DMS114 treated with DMSO at 0.1 percent for 48 hours (cell line): ENCODE measurements around the gene AGBL3.

ENCODE experiments used
- DNase-seq: peaks from one replicate; lab custom pipeline; 2025; ENCODE audit not compliant: unreplicated experiment; lab: John Stamatoyannopoulos, UW

AGBL3 gene

GRCh38 chr7:135143885-135144668 lies 157.8 kb downstream of the AGBL3 start:
- no peak for DNase-seq

GRCh38 chr7:135147341-135147898 lies 161.1 kb downstream of the AGBL3 start:
- no peak for DNase-seq

- no peak for DNase-seq
Observed at GRCh38 chr7:135147899-135148721, 161.8 kb downstream of the AGBL3 start, which contains the start of gene TMEM140. TMEM140 (plus strand) TSS chr7:135148072; CDS start chr7:135164442, 16,370 bp downstream.

- no peak for DNase-seq
Observed at GRCh38 chr7:135150072-135150782, 163.9 kb downstream of the AGBL3 start.

GRCh38 chr7:135151132-135151531 lies 164.8 kb downstream of the AGBL3 start:
- DNase-seq = no peak

- no peak for DNase-seq
Observed at GRCh38 chr7:135151533-135151932, 165.2 kb downstream of the AGBL3 start.

- no peak for DNase-seq
Observed at GRCh38 chr7:135152442-135152841, 166.1 kb downstream of the AGBL3 start.

GRCh38 chr7:135154734-135155133 lies 168.4 kb downstream of the AGBL3 start:
- no peak for DNase-seq

- no peak for DNase-seq
Observed at GRCh38 chr7:135156290-135156689, 170.0 kb downstream of the AGBL3 start.

GRCh38 chr7:135158141-135158655 lies 171.9 kb downstream of the AGBL3 start:
- no peak for DNase-seq

GRCh38 chr7:135158874-135159273 lies 172.6 kb downstream of the AGBL3 start:
- DNase-seq = no peak

- DNase-seq = no peak
Observed at GRCh38 chr7:135159359-135160085, 173.2 kb downstream of the AGBL3 start.

GRCh38 chr7:135160098-135160857 lies 174.0 kb downstream of the AGBL3 start:
- DNase-seq = no peak

- DNase-seq = no peak
Observed at GRCh38 chr7:135160858-135161653, 174.7 kb downstream of the AGBL3 start.

- DNase-seq = no peak
Observed at GRCh38 chr7:135161669-135162068, 175.4 kb downstream of the AGBL3 start.

- no peak for DNase-seq
Observed at GRCh38 chr7:135162382-135163001, 176.2 kb downstream of the AGBL3 start.

GRCh38 chr7:135164357-135165061 lies 178.2 kb downstream of the AGBL3 start:
- DNase-seq = no peak

- no peak for DNase-seq
Observed at GRCh38 chr7:135165862-135166261, 179.6 kb downstream of the AGBL3 start.
